ENCODE measurements around the gene TFF2.

TFF2 gene

DNA sequence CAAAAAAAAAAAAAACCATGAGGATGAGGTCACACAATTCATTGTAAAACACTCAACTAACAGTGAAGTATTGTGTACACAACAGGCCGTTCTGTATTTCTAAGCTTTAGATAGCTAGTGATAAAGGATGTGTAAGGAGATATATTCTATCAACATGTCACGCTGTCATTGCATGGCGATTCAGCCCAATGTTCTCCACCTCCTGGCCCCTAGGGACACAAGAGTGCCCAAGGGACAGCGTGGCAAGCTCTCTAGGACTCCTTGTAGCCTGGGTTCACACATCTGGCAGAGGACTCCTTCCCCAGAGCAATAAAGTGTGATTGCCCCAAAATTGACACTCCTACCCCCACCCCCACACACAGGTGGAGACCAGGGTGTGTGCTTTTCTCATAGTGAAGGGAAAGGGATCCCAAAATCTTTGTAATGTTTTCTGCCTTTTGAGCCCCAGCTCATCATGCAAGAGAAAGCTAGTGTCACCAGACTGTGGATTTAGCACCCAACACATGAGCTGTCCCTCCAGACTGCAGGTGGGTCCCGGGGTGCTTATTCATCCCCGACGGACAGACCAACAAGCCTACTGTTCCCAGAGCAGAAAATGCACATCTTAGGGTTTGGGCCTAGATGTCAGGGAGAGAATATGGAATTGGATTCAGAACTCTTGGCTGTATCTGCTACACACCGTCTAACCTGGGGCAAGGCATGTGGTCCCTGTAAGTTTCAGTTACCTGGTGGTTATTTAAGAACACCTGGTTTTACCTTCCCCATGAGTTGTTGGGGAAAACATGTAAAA lies 33.6 kb upstream of the TFF2 start:
- no peak for DNase-seq (ENCODE audit: low read depth in 3 of 3)

DNA sequence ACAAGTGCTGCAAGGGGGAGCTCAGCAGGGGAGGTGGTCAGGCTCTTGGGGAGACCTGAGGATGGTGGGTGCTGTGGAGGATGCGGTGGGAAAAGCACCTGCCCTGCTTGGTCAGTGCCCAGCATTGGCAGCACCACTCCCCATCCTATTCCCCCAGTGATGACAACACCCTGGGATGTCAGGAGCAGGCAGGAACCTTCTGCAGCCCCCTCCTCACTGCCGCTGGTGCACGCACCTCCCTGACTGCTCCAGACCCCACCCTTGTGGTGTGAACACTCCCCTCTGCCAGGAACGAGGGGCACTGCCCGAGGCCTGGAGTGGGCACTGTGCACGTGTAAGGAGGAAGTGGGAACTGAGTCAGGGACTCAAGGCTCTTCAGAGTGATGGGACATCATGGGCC lies 32.5 kb upstream of the TFF2 start:
- DNase-seq (ENCODE audit: low read depth in 3 of 3): no peak

DNA sequence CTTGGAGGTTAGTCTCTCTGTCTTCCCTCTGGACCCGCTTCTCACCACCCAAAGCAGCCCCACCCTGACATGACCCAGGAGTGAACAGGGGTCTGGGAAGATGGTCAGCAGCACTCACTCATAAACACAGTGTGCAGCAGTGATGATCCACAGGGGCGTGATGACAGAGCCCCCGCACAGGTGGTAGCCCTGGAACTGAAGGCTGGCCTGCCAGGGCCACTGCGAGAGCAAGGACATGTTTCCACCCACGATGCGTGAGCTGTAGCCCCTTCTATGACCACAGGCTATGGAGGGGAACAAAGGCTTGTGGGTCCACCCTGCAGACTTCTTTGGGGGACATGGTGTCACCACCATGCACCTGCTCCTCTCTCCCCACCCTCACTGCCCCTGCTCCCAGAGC lies 32.1 kb upstream of the TFF2 start:
- DNase-seq (ENCODE audit: low read depth in 3 of 3): no peak

DNA sequence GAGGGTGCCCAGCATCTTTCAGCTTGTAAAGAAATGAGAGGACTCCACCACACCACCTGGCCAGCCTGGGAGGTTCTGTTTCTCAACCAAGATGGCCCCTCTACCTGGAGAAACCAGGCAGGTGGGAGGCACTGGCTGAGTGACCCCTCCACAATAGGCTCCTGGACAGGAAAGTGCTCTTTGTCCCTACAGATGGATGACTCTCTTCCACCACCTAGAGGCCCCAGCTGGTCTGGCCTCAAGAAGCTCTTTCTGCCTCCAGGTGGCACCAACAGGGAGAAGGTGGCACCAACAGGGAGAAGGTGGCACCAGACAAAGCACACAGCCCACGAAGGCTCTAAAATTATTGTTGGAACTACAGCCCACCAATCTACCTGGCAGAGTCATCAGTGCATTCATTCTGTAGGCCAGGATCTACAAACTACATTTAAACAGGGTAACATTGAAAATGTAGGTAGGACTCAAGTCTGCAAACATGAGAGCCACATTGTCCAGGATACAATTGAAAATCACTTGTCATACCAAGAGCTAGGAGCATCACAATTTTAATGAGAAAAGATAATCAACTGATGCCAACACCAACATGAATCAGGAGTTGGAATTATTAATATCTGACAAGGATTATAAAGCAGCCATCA lies 30.7 kb upstream of the TFF2 start:
- no peak for DNase-seq (ENCODE audit: low read depth in 3 of 3)

DNA sequence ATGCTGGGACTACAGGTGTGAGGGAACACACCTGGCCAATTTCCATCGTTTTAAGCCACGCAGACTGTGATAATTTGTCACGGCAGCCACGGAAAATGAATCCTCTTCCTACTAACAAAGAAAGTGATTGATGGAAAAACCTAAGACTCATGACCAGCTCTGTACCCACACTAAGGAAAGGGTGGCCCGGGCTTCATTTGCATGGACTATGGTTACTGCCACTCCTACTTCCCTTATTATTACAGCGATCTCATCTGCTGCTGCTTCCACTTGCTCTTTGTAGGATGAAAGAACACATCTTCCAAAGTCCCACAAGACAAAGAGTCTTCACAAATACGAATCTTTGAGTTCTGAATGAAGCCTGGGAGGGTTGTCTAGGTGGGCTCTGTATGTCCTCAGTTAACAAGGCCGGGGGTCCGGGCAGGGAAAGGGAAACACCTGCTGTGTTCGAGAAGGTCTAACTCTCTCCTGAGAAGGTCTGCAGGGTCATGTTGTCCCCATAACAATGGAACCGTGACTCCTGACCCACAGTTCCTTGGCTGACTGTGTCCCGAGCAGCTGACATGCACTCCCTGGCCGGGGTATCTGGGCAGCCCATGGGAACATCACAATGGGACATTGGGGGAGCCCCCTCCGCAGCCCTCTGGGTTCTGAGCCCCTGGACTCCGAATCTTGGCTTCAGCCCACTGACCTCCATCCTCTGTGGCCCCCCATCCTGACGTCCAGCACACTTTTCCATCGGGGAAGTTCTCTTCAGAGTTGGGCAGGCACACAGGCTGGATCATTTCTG lies 28.8 kb upstream of the TFF2 start:
- DNase-seq (ENCODE audit: low read depth in 3 of 3): no peak

DNA sequence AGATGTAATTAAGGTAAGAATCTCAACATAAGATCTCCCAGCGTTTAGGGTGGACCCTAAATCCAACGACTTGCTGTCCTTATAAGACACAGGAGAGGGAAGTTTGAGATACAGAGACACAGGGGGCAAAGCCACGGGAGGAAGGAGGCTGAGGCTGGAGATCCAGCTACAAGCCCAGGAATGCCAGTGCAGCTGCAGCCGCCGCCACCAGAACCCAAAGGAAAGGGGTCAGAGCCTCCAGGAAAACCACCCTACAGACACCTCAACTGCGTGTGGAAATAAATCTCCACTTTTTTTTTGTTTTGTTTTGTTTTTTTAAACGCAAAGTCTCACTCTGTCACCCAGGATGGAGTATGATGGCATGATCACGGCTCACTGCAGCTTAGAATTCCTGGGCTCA lies 27.6 kb upstream of the TFF2 start:
- no peak for DNase-seq (ENCODE audit: low read depth in 3 of 3)

DNA sequence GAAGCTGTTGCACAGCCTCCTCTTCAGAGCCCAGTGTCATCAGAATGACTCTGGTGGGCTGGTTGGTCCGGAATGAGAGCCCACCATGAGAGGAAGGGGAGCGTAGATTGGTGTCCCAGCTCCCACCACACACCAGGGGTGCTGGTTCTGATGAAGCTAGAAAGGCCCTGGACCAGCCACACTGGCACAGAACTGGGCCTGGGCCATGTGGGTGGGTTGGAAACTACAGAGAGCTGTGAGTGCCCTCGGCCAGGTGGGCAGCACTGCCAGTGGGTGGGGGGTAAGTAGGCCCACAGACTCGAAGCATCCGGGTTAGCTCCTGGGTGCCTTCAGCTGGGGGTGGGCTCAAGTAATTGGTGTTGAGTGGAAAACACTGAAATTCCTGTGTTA lies 27.2 kb upstream of the TFF2 start:
- no peak for DNase-seq (ENCODE audit: low read depth in 3 of 3)

DNA sequence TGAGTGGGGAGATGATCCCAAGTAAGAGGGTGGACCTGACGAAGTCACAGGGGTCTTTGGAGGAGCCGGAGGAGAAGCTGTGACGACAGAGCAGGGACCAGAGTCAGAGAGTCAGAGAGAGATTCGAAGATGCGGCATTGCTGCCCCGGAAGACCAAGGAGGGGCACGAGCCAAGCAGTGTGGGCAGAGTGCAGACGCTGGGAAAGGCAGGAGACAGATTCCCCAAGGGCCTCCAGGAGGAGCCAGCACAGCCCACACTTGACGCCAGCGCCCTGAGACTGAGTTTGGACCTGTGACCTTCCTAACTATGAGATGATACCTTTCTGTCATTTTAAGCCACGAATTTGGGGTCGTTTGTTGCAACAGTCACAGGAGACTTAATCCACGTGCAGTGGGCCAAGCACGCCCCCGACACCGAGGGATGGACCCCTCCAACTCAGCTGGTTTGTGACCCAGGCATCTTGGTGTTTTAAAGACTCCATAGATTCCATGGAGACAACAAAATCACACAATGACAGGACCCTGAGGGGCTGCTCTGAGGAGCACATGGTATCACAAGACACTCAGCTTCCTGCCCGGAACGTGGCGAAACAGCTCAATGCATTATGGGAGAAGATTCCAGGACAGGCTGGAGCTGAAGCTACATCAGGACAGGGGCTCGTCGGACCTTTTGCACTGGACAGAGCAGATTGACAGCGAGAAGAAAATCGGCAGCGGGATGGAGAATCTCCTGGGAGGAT lies 26.6 kb upstream of the TFF2 start:
- DNase-seq (ENCODE audit: low read depth in 3 of 3): no peak

DNA sequence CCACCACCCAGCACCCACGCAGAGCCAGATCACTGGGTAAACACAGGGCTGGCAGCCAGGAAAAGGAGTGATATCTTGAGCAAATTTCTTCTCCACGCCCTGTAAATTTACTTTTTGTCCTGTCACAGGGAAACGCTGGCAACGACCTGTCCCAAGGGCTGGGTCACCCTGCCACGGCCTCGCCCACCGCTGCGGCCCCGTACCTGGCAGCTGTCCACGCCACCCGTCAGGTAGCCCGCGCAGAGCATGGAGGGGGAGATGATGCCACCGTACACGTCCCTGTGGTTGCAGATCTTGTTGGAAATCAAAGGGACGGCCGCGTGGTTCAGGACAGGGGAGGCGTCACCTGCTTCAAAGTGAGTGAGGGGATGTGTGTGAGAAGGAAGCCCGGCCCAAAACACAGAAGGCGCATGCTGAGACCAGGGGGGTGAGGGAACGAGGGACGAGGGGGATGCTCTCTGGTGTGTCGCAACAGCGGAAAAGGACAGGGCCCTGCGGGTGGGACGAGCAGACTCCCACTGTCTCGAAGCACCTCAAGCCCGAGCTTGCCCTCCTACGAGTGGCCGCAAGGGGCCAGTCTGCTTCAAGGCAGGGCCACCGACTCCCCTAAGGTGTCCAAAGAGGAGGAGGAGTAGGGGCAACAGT lies 25.7 kb upstream of the TFF2 start:
- no peak for DNase-seq (ENCODE audit: low read depth in 3 of 3)

DNA sequence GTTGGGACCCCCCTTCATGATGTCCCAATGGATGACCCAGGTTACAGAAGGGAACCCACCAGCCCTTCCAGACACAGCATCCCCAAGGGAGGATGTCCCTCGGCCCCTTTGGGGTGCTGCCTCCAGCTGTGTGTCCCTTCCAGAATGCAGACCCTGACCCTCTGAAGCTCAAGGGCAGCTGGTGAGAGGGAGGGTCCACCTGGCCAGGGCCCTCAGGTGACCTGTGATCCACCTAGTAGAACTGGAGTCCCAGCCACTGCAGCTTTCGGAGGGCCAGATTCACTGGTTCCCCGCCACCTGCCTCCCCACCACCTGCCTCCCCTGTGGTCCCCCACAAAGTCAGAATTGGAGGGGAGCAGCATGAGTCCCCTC lies 25.2 kb upstream of the TFF2 start:
- no peak for DNase-seq (ENCODE audit: low read depth in 3 of 3)

DNA sequence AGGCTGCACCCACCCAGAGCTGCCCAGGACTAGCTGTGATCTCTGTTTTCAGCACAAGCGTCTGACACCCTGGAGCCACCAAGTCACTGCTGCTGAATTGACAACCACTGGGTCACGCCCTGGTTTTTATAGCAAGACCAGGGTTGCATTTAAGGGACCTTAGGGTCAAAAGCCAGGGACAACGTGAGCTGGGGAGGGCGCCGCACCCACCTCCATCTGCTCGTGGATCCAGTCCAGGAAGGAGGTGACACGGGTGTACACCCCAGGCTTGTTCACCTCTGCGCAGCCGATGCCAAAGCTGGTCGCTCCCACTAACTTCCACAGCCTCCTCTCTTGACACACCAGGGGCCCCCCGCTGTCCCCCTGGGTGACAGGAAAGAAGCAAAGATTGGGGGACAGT lies 24.7 kb upstream of the TFF2 start:
- no peak for DNase-seq (ENCODE audit: low read depth in 3 of 3)

DNA sequence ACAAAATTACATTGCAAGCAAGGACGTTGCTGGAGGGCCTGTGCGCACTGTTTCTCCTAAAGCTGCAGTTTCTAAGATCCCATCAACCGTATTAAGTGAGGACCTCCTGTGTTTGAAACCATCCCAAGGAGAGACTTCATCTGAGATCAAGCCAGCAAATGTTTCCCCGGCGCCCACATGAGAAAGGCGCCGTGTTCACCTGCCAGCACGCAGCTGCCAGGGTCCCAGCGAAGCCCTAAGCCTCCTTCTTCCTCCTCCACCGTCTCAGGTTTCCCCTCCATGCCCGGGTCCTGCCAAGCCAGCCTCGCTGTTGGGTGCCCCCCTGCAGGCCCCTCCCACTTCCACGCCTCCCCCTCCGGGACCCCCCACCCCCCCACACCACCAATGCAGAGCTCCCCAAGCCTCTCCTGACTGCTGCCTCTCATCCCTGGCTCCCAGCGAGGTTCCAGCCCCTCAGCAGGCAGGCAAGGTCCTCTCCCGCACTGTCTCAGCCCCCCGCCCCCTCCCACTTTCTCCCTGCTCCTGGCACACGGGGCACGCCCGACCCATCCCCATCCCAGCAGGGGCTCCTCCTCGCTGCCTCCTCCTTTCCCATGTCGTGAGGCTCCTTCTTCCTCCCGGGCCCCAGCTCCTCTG lies 24.2 kb upstream of the TFF2 start:
- no peak for DNase-seq (ENCODE audit: low read depth in 3 of 3)

DNA sequence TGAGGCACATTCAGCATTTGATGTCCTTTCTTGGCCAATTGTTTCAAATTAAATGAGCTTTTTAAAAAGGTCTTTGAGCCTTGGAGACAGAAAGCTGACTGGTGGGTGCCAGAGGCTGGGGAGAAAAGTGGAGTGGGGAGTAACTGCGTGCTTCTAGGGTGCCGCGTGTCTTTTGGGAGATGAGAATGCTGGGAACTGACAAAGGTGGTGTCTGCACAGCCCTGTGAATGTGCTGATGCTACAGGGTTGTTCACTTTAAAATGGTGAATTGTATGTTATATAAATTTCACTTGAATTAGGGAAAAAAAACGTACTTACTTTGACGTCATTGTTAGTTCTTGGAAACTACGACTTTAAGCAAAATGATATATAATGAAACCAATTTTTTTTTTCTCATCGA lies 23.7 kb upstream of the TFF2 start:
- no peak for DNase-seq (ENCODE audit: low read depth in 3 of 3)

DNA sequence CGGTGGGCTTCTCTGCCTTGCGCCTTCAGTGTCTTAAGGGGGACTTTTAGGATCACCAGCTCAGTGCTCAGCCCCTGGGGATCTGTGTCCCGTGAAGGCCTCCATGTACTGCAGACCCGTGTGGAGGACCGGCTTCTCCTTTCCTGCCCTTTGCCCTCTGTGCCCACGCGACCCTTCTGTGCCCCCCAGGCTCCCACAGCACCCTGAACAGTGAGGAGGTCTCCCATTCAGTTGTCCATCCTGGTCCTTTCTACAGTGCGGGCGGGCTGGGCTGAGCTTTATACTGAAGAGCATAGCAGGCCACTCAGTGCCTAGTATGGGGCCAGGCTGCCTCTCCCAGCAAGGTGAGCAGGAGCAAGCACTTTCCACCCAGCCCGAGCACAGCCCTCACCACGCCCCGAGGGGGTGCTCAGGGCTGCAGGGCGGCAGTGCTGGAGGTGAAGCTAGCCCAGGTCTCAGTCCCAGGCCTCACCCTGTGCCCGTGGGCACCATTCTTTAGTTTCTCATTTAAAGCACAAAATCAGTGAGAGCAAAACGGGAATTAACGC lies 23.2 kb upstream of the TFF2 start:
- DNase-seq (ENCODE audit: low read depth in 3 of 3): no peak

DNA sequence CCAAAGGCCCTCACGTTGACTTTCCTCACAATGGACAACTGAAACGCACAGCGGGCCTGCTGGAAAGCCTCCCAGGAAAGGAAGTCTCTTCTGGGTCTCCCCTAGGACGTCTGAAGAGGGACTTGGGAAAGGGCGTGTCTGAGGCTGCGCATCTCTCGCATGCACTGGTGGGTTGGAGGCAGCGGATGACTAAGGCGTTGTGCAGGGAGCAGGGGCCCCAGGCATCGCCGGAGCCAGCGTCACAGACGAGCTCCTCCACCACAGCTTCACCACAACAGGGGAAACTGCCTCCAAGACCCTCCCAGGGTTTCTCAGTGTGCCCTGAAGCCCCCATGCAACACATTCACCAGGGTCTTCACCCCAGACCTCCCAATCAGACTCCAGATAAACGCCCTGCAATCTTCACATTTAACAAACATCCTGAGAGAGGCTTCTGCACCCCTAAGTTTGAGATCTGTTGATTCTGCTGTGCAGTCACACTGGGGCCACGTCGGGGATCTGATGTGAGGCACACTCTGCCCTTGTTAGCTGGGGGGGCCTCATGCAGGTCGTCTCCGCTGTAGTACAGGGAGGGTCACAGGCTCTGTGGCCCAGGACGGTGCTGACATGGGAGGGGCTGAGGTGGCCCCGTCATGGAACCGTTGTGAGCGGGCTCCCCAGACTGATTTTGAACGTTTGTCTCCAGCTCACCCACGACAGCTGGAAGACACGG lies 22.6 kb upstream of the TFF2 start:
- DNase-seq (ENCODE audit: low read depth in 3 of 3): peak in 1 of 3 donors; percentile 49

DNA sequence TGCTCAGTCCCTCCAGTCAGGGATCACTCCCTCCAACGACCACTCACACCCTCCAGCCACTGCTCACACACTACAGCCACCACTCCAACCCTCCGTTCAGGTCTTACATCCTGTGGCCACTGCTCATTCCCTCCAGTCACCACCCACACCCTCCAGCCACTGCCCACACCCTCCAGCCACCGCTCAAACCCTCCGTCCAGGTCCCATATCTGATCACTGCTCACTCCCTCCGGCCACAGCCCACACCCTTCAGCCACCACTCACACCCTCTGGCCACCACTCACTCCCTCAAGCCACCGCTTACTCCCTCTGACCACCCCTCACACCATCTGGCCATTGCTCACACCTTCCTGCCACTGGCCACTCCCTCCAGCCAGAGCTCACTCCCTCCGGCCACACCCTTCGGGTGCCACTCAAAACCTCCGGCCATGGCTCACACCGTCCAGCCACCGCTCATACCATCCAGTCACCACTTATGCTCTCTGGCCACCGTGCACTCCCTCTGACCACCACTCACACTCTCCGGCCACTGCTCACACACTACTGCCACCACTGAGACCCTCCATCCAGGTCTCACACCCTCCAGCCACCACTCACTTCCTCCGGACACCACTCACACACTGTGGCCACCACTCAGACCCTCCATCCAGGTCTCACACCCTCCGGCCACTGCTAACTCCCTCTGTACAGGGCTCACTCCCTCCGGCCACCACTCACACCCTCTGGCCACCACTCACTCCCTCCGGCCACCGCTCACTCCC lies 20.3 kb upstream of the TFF2 start:
- DNase-seq (ENCODE audit: low read depth in 3 of 3): no peak

DNA sequence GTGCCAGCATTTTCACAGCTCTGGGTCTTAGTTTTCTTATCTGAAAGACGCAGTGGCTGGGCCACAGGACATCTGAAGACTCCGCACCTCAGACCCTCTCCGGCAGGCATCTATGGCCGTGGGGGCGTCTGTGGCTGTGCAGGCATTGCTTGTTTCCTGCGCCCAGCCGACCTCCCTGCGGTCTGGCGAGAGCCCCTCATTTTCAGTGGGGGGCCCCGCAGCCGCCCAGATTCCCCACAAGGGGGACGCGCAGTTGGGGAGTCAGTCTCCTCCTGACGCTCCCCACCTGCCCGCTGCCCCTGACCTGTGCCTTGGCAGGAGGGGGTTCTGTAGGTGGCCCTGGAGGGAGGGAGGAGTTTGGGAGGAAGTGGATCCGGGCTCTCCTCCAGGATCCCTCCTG lies 19.0 kb upstream of the TFF2 start:
- DNase-seq (ENCODE audit: low read depth in 3 of 3): no peak

DNA sequence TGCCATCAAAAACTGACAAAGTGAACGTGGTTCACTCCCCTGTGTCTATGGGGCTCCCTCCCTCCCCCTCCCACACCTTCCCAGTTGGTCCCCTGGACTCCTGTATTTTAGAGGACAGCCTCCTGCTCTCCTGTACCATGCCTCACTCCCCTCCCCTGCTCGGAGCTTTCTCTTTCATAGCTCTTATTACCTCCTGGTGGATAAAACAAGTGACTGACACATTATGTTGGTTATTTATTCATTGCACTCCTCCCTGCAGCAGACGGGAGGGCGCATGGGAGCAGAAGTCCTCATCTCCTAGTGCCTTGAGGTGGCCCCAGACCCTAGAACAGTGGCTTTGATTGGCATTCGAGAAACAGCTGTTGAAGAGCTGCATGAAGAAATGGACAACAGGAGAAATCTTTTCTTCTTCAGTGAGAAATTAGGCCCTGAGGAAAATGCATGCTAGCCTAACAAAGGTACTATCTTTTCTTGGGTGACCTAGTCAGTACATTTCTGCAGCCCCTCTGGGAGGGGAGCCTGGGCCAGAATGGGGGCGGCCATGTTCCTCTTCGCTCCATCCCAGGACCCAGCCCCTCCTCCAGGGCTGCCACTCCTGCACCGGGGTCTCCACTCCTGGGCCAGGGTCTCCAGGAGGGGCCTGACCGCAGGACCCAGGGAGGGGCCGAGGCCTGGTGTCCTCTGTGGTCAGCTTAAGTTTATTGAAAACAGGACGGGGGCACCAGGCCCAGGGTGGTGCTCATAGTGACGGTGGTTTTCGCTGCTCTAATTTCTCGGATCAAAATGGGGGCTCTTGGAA lies 16.8 kb upstream of the TFF2 start:
- DNase-seq (ENCODE audit: low read depth in 3 of 3): no peak

Measured in stimulated activated CD4-positive, alpha-beta T cell treated with anti-CD3 and anti-CD28 coated beads, TNF-alpha, amount 100 ng/mL, for 48 hours (primary cell).